Gastroesophageal sphincter (tissue), 3 donors: ENCODE results near the gene KCTD2.

ENCODE experiments used
- CTCF ChIP-seq, 4 experiments: fragments of 200-600 bp in 2 of 4; fragments of 450-650 bp in 2 of 4; sonication (generic) in 1 of 4; IDR thresholded peaks; one replicate each; pipeline ENCODE4 v1.5.1; 2017 to 2019; ENCODE audit warnings: antibody characterized with exemption in 4 of 4, mild to moderate bottlenecking in 2 of 4, moderate library complexity in 2 of 4
- EP300 ChIP-seq: sonication (generic); formaldehyde crosslinking; IDR thresholded peaks from one replicate; pipeline ENCODE4 v1.6.1; 2017; ENCODE audit warnings: antibody characterized with exemption, mild to moderate bottlenecking
- POLR2A ChIP-seq, 2 donors: fragments of 450-650 bp; IDR thresholded peaks; one replicate each; pipeline ENCODE4 v1.6.1; 2017; ENCODE audit warnings: antibody characterized with exemption in 2 of 2, mild to moderate bottlenecking in 2 of 2, moderate library complexity in 1 of 2

DNA sequence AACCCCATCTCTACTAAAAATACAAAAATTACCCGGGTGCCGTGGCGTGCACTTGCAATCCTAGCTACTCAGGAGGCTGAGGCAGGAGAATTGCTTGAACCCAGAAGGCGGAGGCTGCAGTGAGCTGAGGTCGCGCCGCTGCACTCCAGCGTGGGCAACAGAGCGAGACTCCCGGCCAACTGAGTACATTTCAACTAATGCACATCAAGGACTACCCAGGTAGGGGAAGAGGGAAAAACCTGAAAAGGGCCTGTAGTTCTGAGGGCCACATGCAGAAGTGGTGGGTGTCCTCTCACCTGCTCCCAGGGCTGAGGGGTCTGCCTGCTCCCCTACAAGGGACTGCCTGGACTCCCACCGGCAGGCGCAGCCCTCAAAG lies 40.1 kb downstream of the KCTD2 start:
- no peak for TF ChIP-seq POLR2A (IDR thresholded peaks at IDR 0.05)
- TF ChIP-seq CTCF (IDR thresholded peaks at IDR 0.05): no peak
- TF ChIP-seq EP300: no peak
